Measurements from ENCODE around the gene CRIM1. TPM values are rescaled to one million over a fixed set of nuclear protein-coding genes. Genes with fewer than 3 reads are reported as not detected.

Gene CRIM1
- total RNA-seq, 6 experiments from 2014 or later = 731 to 946 (median 839) TPM

DNA sequence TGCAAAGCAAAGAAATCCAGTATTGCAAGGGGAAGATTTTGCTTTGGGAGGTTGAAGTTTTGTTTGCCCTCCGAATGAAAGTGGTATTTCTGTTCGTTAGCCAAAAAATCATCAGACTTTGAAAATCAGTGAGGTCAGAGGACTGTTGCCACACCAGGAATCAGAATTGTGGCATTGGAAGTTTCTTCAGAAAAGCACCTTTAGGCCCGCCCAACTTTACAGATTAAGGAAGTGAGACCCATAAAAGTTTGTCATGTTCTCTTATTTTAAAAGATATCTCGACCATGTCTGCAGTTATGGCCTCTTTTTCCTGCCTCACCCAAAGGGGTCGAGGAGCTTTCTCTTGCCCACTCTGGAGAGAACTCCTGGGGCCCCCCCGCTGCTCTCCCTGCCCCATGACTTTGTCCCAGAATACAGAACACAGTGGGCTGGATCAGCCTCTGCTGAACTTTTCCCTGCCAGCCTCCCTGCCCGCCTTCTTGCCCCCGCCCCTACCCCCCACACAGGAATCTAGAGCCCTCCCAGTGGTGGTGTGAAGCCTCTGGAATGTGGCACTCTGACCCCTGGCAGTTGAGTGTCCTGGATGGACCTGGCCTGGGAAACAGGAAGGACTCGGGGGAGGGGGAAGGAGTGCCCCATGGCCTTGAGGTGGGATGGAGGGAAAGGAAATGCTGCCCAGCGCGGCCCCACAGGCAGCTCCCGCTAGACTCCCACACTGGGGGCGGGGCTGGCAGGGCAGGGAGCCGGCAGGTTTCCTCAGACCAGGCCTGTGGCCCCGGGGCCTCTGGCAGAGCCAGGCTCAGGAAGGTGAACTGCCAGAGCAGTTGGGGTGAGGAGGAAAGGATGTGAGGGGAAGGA, 25.3 kb downstream of the CRIM1 start:
- TF ChIP-seq, protein P1, sequence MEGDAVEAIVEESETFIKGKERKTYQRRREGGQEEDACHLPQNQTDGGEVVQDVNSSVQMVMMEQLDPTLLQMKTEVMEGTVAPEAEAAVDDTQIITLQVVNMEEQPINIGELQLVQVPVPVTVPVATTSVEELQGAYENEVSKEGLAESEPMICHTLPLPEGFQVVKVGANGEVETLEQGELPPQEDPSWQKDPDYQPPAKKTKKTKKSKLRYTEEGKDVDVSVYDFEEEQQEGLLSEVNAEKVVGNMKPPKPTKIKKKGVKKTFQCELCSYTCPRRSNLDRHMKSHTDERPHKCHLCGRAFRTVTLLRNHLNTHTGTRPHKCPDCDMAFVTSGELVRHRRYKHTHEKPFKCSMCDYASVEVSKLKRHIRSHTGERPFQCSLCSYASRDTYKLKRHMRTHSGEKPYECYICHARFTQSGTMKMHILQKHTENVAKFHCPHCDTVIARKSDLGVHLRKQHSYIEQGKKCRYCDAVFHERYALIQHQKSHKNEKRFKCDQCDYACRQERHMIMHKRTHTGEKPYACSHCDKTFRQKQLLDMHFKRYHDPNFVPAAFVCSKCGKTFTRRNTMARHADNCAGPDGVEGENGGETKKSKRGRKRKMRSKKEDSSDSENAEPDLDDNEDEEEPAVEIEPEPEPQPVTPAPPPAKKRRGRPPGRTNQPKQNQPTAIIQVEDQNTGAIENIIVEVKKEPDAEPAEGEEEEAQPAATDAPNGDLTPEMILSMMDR (IDR thresholded peaks at IDR 0.05) = no peak
- peak; percentile 51 for DNase-seq
- H3K4me3 Mint-ChIP-seq = peak overlapping the region; percentile 59
- no peaks in the 10 kb centered on the region for H3K9me3 Mint-ChIP-seq
- peaks cover 82% of the 10 kb centered on the region for H3K36me3 Mint-ChIP-seq (ENCODE audit: low read depth)
- H3K27ac Mint-ChIP-seq = peak overlapping the region; percentile 84
- peaks cover 97% of the 10 kb centered on the region for H3K4me1 Mint-ChIP-seq (ENCODE audit: low read depth)
- peaks cover 18% of the 10 kb centered on the region for H3K27me3 Mint-ChIP-seq (ENCODE audit: insufficient read depth)

DNA sequence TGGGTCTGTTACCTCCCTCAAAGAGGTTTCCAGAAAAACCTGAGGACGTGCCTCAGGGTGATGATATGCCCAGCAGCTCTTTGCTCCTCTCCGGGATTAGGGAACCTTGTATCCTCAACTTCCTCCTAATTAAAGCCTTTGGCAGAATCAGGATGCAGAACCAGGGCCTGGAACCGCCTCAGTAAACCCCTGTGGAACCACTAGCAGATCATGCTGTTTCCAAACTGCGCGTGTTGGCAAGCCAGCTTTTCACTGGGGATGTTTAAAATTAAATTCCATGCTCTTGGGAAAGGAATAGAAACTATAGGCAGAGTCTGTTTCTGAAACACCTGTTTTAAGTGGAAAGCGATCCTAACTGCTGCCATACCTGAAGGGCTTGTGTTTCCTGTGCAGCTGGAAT, 26.4 kb downstream of the CRIM1 start:
- peak overlapping the region; percentile 84 for H3K27ac Mint-ChIP-seq
- H3K9me3 Mint-ChIP-seq = no peaks in the 10 kb centered on the region
- no peak for DNase-seq
- peaks cover 23% of the 10 kb centered on the region for H3K27me3 Mint-ChIP-seq (ENCODE audit: insufficient read depth)
- TF ChIP-seq, protein P1 (IDR thresholded peaks at IDR 0.05) = no peak
- H3K4me3 Mint-ChIP-seq = peak overlapping the region; percentile 18; the same call in 1 of the 2 replicates
- peaks cover 80% of the 10 kb centered on the region for H3K36me3 Mint-ChIP-seq (ENCODE audit: low read depth)
- peaks cover 97% of the 10 kb centered on the region for H3K4me1 Mint-ChIP-seq (ENCODE audit: low read depth)

DNA sequence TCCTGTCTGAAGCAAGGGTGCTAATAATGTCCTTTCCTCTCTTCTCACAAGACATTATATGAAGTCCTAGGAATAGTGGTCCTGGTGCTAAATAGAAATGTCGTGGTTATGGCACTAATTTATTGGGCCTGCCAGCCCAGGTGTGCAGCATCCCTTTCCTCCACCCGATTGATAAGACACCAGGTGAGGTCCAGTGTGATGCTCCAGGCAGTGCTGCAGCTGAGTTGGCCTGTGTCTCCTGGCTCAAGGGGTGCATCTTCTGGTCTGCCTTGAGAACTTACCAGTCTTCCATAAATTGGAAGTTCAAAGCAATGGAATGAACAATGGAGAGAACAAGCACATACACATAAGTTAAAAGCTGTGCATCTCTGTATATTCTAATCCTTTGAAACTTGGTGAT, 26.9 kb downstream of the CRIM1 start:
- TF ChIP-seq, protein P1 (IDR thresholded peaks at IDR 0.05) = no peak
- no peak overlapping the region for H3K4me3 Mint-ChIP-seq
- peak overlapping the region; percentile 84 for H3K27ac Mint-ChIP-seq
- no peak for DNase-seq
- peaks cover 22% of the 10 kb centered on the region for H3K27me3 Mint-ChIP-seq (ENCODE audit: insufficient read depth)
- peaks cover 97% of the 10 kb centered on the region for H3K4me1 Mint-ChIP-seq (ENCODE audit: low read depth)
- H3K9me3 Mint-ChIP-seq = no peaks in the 10 kb centered on the region
- H3K36me3 Mint-ChIP-seq (ENCODE audit: low read depth) = peaks cover 81% of the 10 kb centered on the region

DNA sequence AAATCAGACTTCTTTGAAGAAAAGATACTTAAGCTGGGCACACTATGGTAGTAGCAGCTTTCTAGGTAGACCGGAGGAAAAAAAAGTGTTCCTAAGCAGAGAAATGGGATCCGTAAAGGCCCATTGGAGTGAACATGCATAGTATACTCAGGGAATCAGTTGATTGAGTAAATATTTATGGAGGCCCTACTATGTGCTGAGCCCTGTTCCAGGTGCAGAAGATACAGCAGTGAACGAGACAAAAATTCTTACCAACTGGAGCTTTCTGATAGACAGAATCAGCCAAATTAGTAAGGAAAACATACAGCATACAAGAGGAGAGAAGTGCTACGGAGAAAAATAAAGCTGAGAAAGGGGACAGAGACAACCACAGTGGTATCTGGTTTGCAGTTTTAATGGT, 28.1 kb downstream of the CRIM1 start:
- Mint-ChIP-seq H3K4me3 (peak overlapping the region; percentile 9; the same call in 1 of the 2 replicates), H3K4me1 (ENCODE audit: low read depth) (peaks cover 97% of the 10 kb centered on the region), H3K9me3 (no peaks in the 10 kb centered on the region), H3K27me3 (ENCODE audit: insufficient read depth) (peaks cover 22% of the 10 kb centered on the region), H3K27ac (peak overlapping the region; percentile 76), H3K36me3 (ENCODE audit: low read depth) (peaks cover 77% of the 10 kb centered on the region)
- no peak for DNase-seq
- TF ChIP-seq, protein P1 (IDR thresholded peaks at IDR 0.05) = no peak

DNA sequence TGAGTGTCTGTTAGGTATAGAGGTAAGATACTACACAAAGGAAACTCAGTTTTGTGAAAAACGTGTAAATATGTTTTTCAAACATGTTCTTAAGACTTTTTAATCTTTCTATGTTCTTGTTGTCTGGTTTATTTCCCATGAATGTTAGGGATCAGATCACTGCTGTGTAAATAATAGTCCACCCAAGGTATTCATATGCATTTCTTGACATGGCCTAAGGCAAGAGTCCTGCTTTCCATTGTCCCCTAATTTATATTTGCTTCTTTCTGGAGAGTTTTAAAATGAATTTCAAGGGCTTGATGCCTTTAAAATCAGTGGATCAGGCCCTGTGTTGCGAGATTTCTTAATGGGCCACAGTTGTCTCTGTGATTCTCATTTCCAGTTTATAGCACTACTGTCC, 28.9 kb downstream of the CRIM1 start:
- peaks cover 76% of the 10 kb centered on the region for H3K36me3 Mint-ChIP-seq (ENCODE audit: low read depth)
- no peak overlapping the region for H3K4me3 Mint-ChIP-seq
- peaks cover 97% of the 10 kb centered on the region for H3K4me1 Mint-ChIP-seq (ENCODE audit: low read depth)
- TF ChIP-seq, protein P1 (IDR thresholded peaks at IDR 0.05) = no peak
- peaks cover 22% of the 10 kb centered on the region for H3K27me3 Mint-ChIP-seq (ENCODE audit: insufficient read depth)
- H3K27ac Mint-ChIP-seq = peak overlapping the region; percentile 76
- no peak for DNase-seq
- H3K9me3 Mint-ChIP-seq = no peaks in the 10 kb centered on the region

Data from HFFc6 (cell line).